ENCODE measurements around the gene VTI1A. TPM values are rescaled to one million over a fixed set of nuclear protein-coding genes. Genes with fewer than 3 reads are reported as not detected.

Gene VTI1A
- total RNA-seq, 1 donor from 2014 or later = 33.3 TPM

- H3K4me3 ChIP-seq (ENCODE audit: insufficient read depth, low read depth, low read length) = no peak overlapping the region
- DNase-seq (ENCODE audit: low read depth) = no peak
- H3K27ac Mint-ChIP-seq (ENCODE audit: unreplicated experiment) = no peak overlapping the region
- no peak overlapping the region for H3K27ac ChIP-seq (ENCODE audit: low read depth, low read length)
- H3K79me2 ChIP-seq (ENCODE audit: insufficient read depth, low read length) = no peaks in the 10 kb centered on the region
- H3K4me1 Mint-ChIP-seq (ENCODE audit: low read depth, unreplicated experiment) = peaks cover 16% of the 10 kb centered on the region
- no peak overlapping the region for H3K9ac ChIP-seq (ENCODE audit: low read length)
- no peaks in the 10 kb centered on the region for H3K9me3 Mint-ChIP-seq (ENCODE audit: unreplicated experiment)
- no peaks in the 10 kb centered on the region for H3K27me3 ChIP-seq (ENCODE audit: insufficient read depth, low read length)
- no peak for TF ChIP-seq CTCF (IDR thresholded peaks at IDR 0.05; ENCODE audit: insufficient read depth, low read depth, low read length)
- TF ChIP-seq EZH2 (IDR thresholded peaks at IDR 0.05; ENCODE audit: insufficient read depth, low read length) = no peak
- no peak overlapping the region for H2AFZ ChIP-seq (ENCODE audit: low read depth, low read length)
- FAIRE-seq = no peak
- peaks cover 3% of the 10 kb centered on the region for H3K4me1 ChIP-seq (ENCODE audit: insufficient read depth, low read length)
- H3K36me3 ChIP-seq (ENCODE audit: insufficient read depth, low read length) = no peaks in the 10 kb centered on the region
- peaks cover 7% of the 10 kb centered on the region for H3K36me3 Mint-ChIP-seq (ENCODE audit: low read depth, unreplicated experiment)
- H4K20me1 ChIP-seq (ENCODE audit: insufficient read depth, low read length) = no peaks in the 10 kb centered on the region
- no peaks in the 10 kb centered on the region for H3K27me3 Mint-ChIP-seq (ENCODE audit: low read depth, unreplicated experiment)
- H3K4me2 ChIP-seq (ENCODE audit: low read length) = no peak overlapping the region
- H3K4me3 Mint-ChIP-seq (ENCODE audit: unreplicated experiment) = peak overlapping the region; percentile 41
- H3K9me3 ChIP-seq (ENCODE audit: insufficient read depth, low read depth, low read length) = no peaks in the 10 kb centered on the region
Measured at GRCh38 chr10:112773783-112774182, 326.8 kb downstream of the VTI1A start.

- Histone ChIP-seq H3K4me1 (ENCODE audit: insufficient read depth, low read length) (peaks cover 3% of the 10 kb centered on the region), H3K27ac (ENCODE audit: low read depth, low read length) (no peak overlapping the region), H3K4me2 (ENCODE audit: low read length) (no peak overlapping the region), H3K9me3 (ENCODE audit: insufficient read depth, low read depth, low read length) (no peaks in the 10 kb centered on the region), H3K79me2 (ENCODE audit: insufficient read depth, low read length) (no peaks in the 10 kb centered on the region), H2AFZ (ENCODE audit: low read depth, low read length) (no peak overlapping the region), H4K20me1 (ENCODE audit: insufficient read depth, low read length) (no peaks in the 10 kb centered on the region), H3K27me3 (ENCODE audit: insufficient read depth, low read length) (no peaks in the 10 kb centered on the region), H3K4me3 (ENCODE audit: insufficient read depth, low read depth, low read length) (no peak overlapping the region), H3K9ac (ENCODE audit: low read length) (no peak overlapping the region), H3K36me3 (ENCODE audit: insufficient read depth, low read length) (no peaks in the 10 kb centered on the region)
- Mint-ChIP-seq H3K4me3 (ENCODE audit: unreplicated experiment) (no peak overlapping the region), H3K27me3 (ENCODE audit: low read depth, unreplicated experiment) (no peaks in the 10 kb centered on the region), H3K4me1 (ENCODE audit: low read depth, unreplicated experiment) (peaks cover 20% of the 10 kb centered on the region), H3K9me3 (ENCODE audit: unreplicated experiment) (no peaks in the 10 kb centered on the region), H3K27ac (ENCODE audit: unreplicated experiment) (no peak overlapping the region), H3K36me3 (ENCODE audit: low read depth, unreplicated experiment) (peaks cover 7% of the 10 kb centered on the region)
- DNase-seq (ENCODE audit: low read depth) = no peak
- no peak for FAIRE-seq
- TF ChIP-seq EZH2 (IDR thresholded peaks at IDR 0.05; ENCODE audit: insufficient read depth, low read length) (no peak), CTCF (IDR thresholded peaks at IDR 0.05; ENCODE audit: insufficient read depth, low read depth, low read length) (no peak)
Measured at GRCh38 chr10:112774210-112774609, 327.2 kb downstream of the VTI1A start.

- no peak overlapping the region for H3K27ac Mint-ChIP-seq (ENCODE audit: unreplicated experiment)
- no peak for FAIRE-seq
- H3K4me1 Mint-ChIP-seq (ENCODE audit: low read depth, unreplicated experiment) = peaks cover 23% of the 10 kb centered on the region
Measured at GRCh38 chr10:112774798-112775197, 327.8 kb downstream of the VTI1A start.

More at GRCh38 chr10:112774798-112775197, 327.8 kb downstream of the VTI1A start:
- TF ChIP-seq CTCF (IDR thresholded peaks at IDR 0.05; ENCODE audit: insufficient read depth, low read depth, low read length) = no peak
- TF ChIP-seq EZH2 (IDR thresholded peaks at IDR 0.05; ENCODE audit: insufficient read depth, low read length) = no peak
- Histone ChIP-seq H3K79me2 (ENCODE audit: insufficient read depth, low read length) (no peaks in the 10 kb centered on the region), H3K9ac (ENCODE audit: low read length) (no peak overlapping the region), H3K36me3 (ENCODE audit: insufficient read depth, low read length) (no peaks in the 10 kb centered on the region), H3K9me3 (ENCODE audit: insufficient read depth, low read depth, low read length) (no peaks in the 10 kb centered on the region), H4K20me1 (ENCODE audit: insufficient read depth, low read length) (no peaks in the 10 kb centered on the region), H3K27ac (ENCODE audit: low read depth, low read length) (no peak overlapping the region), H3K4me2 (ENCODE audit: low read length) (no peak overlapping the region), H2AFZ (ENCODE audit: low read depth, low read length) (no peak overlapping the region), H3K4me1 (ENCODE audit: insufficient read depth, low read length) (peaks cover 3% of the 10 kb centered on the region), H3K4me3 (ENCODE audit: insufficient read depth, low read depth, low read length) (no peak overlapping the region), H3K27me3 (ENCODE audit: insufficient read depth, low read length) (no peaks in the 10 kb centered on the region)
- DNase-seq (ENCODE audit: low read depth) = no peak
- Mint-ChIP-seq H3K9me3 (ENCODE audit: unreplicated experiment) (no peaks in the 10 kb centered on the region), H3K4me3 (ENCODE audit: unreplicated experiment) (no peak overlapping the region), H3K27me3 (ENCODE audit: low read depth, unreplicated experiment) (no peaks in the 10 kb centered on the region), H3K36me3 (ENCODE audit: low read depth, unreplicated experiment) (peaks cover 7% of the 10 kb centered on the region)

All from astrocyte (in vitro differentiated cells and primary cell).